ENCODE data around the gene TEKT1.
"Not testable (repeated sequence)": the region's sequence is repeated elsewhere in the genome, so short reads cannot be mapped to it uniquely, and the experiment has no call there.

TEKT1 gene

DNA sequence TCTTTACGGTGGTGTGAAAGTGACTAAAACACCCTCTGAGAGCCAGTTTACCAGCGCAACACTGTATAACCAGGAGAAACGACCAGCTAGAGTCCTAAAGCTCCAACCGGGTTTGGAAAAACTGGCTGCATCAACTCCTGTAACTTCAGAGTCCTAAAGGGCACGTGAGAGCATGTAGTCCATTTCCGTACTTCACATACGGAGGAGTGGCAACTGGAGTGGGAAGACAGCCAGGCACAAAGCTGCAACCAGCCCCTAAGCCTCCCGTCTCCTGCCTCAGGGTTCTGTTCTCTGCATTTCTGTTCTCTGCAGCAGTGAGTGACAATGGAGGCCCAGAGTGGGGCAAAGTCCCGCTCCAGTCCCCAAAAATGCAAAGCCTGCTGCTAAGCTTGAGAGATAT lies 19.2 kb downstream of the TEKT1 start:
- DNase-seq = no peak

DNA sequence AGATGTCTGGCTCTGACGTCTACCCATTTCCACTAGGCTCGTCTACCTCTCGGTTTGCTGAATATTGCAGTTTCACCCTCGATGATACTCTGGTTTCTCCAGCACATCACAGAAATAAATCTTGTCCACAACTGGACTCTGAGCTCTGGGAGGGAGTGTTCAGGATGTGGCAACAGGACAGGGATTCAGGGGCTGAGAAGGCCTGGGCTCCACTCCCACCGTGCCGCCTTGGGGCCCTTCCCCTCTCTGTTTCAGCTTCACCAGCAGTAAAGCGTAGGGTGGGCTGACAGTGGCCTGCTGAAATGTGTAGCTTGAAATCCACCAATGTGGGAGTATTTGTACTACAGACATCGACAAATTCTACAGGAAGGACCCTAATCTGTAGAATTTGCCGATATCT lies 20.0 kb downstream of the TEKT1 start:
- no peak for DNase-seq

DNA sequence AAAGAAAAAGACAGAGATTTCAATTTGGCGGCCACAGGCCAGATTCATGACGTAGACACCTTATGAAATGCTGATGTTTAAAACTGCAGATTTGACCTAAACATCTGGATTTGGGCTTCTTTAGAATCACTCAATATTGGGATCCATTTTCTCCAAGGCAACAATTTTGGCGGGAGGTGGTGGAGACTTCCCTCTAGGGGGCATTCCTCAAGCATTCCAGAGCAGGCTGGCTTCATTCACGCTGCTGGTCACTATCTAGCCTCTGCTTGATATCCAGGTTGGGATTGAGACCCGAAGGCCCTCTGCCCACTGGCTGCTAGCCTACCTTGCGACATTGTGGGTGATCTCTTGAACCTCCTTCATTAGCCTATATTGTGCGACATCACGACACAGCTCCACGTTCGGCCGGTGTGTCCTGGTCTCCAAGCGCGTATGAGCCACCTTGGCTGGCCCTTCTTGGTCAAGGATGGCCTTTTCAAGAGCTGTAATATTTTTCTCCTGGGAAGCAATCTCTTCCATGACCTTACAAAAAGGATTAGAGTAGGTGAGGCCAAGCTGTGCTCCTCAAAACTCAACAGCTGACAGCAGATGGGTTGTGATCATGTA lies 31.0 kb downstream of the TEKT1 start:
- DNase-seq = no peak

DNA sequence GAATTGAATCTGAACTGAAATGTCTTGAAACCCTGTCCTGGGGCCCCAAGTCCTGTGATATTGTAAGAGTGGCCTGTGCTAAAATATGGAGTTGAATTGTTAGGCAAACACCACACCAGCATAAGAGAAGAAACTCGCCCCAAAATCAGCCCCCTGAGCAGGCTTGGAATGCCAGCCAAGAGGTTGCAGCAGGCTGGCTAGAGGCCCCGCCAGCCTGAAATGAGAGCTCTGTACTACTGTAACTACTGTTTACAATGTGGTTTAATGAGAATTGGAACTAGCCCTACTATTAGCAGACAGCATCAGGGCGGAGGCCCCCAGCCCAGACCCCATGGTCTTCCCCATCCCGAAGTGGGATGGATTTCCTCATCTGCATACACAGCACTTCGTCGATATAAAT lies 31.8 kb downstream of the TEKT1 start:
- DNase-seq = no peak

DNA sequence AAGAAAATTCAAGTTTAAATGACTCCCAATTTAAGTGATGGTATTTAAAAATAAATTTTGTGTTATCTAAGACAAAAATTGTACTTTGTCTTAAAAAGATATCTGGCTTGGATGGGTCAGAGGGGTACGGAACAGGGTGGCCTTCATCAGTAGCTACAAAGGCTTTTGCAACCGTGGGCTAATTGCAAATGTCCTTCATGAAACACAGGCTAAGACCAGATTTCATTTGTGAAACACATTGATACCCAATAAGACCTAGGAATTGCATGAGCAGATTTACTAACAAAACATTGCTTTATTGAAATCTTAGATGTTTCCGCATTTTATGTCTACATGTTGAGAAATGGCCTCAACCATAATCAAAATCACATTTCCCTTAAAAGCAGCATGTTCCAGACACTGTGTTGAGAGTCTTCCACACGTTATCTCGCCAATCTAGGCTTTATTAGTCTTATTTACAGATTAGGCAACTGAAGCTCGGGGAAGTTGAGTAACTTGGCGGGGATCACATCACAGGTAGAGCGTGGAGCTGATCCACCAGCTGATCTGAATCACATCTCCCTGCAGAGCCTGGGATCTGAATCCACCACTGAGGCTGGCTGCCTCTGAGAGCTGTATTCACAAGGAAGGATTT lies 33.7 kb downstream of the TEKT1 start:
- no peak for DNase-seq

DNA sequence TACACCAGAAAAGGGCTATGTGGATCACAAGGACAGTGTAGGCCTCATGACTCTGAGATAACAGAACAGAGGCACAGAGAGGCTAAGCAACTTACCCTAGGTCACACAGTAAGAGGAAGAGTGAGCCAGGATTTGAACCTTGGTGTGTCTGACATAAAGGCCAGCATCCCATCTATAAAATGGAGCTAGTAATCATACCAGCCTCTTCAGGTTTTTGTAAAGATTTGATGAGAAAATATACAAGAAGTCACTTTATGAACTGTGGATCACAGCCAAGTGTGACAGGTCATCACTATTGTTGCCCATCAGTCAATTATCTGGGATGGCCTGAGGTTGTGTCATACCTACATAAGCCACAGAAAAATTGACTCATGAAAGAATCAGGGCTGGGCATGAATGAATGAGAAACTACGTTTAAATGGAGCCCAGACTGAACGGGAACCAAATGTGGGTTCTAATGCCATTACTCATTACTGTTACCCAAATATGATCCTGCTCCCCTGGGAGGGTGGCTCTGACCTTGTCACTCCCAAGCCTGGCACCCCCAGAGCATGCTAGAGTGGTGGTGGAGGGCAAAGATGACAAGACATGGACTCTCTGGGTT lies 34.5 kb downstream of the TEKT1 start:
- no peak for DNase-seq

DNA sequence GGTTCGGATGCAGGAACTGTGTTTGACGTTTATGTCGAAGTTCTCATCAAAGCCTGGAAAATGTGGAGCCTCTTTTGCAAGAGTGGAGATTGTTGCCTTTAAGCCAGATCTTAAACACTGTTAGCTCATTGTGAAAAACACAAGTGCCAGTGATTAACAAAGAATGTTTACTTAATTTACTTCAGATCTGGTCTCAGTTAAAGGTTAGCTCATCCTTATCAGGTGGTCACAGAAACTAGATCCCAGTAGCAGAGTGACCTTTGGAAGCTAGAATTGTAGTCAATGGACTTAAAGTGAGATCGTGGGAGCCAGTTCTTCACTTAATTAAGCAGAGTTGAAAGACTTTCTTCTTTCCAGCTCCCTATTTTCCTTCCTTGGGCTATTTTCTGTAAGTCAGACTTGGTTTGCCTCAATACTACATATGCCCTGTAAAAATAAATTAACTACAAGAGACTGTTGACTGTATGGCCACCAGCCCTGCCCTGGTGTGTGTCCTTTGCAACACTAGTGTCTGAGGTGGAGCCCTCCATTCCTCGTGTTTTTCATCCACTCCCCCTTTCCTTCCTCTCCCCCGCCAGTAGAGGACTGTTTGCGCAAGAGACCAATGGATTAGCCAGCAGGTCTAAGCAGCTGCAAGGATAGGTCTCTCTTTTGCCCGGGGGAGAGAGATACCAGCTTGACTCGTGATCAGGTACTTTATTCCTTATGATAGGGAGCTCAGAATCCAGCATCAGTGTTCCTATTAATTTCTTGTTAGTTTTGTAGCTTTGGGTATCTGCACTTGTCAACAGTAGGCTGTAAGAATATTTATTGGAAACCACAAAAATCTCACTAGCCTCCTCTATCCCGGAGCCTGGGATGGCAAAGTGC lies 35.3 kb downstream of the TEKT1 start:
- no peak for DNase-seq

DNA sequence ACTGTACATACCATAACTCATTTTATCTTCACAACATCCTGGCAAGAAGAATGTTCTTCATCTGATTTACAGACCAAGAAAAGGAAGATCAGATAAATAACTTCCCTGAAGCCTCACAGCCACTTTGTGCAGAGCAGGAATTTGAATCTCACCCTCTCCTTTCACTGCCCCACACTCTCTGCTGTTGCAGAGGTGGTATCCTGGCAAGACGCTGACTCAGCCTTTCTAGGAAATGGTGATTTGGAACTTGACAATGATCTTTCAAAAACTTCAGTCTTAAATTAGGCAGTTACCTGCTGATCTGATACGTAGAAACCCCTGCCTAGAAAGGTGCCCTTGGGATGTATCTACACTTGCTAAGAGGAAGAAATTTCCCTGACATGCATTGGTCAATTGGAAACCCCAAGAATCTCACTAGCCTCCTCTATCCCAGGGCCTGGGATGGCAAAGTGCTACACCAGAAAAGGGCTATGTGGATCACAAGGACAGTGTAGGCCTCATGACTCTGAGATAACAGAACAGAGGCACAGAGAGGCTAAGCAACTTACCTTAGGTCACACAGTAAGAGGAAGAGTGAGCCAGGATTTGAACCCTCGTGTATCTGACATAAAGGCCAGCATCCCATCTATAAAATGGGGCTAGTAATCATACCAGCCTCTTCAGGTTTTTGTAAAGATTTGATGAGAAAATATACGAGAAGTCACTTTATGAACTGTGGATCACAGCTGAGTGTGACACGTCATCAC lies 37.6 kb downstream of the TEKT1 start:
- DNase-seq = no peak

DNA sequence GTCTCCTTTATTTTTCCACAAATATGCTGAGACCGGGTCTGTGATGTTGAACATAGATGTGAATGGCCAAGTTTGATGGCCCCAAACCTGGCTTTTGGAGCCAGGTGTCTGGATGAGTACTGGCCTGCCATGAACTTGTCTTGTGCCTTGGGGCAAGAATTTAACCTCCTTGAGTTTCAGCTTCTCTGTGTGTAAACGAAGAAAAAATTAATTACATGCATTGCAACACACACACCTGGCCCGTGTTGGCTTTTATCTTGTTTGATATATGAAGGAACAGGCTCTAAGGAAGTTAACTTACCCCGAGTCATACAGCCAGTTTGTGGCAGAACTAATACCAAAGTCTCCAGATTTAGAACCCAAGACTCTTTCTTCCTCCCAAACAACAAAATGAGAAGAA lies 42.4 kb downstream of the TEKT1 start:
- DNase-seq = no peak

DNA sequence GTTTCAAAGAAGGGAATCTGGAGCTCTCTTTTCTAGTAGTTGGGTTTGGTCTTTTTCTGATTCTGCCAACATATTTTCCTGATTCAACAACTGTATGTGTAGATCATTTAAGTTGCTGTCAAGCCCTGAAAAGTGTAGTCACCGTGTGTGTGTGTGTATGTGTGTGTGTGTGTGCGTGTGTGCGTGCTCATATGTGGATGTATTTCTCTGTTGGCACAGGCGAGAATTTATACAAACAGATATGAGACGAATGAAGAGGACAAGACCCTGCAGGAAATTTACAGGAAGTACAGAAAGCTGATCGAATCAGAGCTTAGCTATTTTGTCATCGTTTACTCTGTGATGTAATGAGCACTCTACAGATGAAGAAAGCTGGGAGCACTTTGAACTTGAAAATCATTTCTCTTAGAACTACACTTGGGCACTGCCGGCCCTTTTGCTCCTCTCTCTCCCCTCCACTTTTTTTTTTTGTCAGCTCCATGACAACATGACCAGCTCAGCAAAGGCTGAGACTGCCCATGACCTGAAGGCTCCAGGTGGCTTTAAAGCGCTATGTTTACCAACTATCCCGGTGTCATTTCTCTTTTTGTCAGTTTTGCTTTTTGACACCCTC lies 44.3 kb downstream of the TEKT1 start:
- DNase-seq = no peak

DNA sequence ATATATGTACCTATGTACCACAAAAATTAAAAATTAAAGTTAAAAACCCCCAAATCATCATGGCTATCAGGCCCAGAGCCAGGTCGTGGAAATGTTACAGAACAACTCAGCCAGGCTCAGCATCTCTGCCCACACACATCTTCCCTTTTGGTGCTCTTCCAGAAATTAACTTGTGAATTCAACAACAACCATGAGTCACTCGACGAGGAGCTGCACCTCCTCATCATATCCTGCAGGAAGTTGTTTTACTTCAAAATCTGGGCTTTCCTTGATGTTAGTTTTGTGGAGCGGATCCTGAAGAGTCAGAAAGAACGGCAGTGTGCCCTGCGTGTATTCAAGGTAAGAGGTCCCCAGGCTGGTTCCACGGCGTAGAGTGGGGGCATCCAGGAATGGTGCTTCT lies 44.9 kb downstream of the TEKT1 start:
- no peak for DNase-seq

DNA sequence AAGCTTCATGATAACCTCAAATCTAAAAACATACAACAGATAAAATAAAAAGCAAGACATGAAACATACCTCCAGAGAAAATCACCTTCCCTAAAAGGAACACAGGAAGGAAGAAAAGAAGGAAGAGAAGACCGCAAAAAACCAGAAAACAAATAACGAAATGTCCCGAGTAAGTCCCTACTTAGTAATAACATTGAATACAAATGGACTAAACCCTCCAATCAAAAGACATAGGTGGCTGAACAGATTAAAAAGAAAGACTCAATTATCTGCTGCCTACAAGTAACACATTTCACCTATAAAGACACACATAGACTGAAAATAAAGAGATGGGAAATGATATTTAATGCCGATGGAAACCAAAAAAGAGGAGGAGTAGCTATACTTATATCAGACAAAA lies 49.3 kb downstream of the TEKT1 start:
- DNase-seq = no peak

DNA sequence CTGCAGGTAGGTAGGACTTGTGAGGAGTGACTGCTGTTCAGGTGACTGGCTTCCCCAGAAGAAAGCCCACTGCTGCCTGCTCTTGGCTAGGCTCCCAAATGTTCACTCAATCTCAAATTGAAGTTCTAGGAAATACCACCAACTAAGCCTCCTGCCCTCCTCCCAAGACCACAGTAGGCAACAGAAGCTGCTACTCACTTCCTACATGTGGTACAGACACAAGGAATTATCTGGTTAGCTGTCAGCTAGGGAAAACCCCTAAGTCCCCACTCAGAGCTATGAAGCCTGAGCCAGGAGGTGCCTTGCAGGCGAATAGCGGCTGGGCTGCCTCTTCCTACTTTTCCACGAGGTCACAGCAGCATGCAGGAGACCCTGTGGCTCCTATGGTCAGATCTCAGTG lies 50.6 kb downstream of the TEKT1 start:
- no peak for DNase-seq

DNA sequence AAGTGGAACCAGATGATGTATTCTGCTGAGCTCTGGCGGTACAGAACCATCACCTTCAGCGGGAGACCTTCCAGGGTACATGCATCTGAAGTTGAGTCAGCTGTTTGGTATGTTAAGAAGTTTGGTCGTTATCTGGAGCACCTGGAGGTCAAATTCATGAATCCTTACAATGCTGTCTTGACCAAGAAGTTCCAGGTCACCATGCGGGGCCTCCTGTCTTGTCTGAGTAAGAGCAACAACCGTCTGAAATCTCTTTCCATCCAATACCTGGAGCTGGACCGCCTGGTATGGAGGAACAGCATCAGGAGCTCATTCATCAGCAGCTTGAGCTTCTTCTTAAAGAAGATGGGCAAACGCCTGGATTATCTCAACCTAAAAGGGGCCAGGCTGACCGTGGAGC lies 51.5 kb downstream of the TEKT1 start:
- no peak for DNase-seq

DNA sequence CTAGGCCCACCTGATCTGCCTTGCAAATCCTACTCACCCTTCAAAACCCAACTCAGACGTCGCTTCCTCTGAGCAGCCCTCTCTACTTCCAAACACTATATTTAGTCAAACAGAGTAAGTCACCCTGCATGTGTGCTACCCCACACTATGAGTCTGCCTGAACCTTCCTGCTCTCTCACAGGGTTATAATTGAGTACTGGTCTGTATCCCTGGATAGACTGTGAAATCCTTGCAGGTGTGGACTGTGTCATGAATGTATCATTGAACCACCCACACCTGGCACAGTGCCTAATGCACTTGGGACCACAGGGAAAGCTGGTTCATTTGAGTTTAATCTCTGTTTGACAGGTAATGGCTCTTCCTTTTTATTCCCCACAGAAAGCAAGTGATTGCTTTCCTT lies 52.1 kb downstream of the TEKT1 start:
- no peak for DNase-seq

DNA sequence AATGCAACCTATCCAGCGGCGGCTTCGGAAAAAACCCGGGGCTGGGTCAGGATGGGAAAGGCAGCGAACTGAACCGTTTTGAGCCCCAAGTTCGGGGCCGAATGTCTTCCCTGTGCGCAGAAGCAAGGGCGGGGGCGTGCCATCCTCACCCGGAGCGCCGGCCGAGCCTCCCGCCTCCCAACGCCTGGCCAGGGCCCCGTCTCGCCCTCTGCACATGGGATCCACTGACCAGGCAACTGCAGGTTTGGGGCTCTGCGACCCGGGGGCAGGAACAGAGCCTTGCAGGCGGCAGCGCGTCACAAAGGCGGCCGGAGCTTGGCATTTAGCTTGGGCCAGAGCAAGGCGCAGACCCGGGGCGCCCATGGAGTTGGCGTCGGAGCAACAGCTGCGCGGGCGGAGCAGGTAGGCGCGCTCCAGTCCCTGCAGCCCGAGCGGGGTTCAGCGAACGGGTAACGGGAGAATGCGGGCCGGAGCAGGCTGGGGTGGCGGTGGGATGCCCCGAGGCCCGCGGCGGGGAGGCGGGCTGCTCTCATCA lies 55.6 kb downstream of the TEKT1 start, which contains the start of gene FBXO39:
Gene FBXO39 (plus strand): TSS at position 345 of the 535 bp plus-strand sequence. CDS start 3,654 bp downstream, outside the sequence.
- no peak for DNase-seq

DNA sequence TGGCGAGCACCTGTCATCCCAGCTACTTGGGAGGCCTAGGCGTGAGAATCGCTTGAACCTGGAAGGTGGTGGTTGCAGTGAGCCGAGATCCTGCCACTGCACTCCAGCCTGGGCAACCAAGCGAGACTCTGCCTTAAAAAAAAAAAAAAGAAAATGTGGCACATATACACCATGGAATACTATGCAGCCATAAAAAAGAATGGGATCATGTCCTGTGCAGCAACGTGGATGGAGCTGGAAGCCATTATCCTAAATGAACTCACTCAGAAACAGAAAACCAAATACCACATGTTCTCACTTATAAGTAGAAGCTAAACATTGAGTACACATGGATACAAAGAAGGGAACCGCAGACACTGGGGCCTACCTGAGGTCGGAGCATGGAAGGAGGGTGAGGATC lies 56.6 kb downstream of the TEKT1 start:
- not testable (repeated sequence) for DNase-seq

DNA sequence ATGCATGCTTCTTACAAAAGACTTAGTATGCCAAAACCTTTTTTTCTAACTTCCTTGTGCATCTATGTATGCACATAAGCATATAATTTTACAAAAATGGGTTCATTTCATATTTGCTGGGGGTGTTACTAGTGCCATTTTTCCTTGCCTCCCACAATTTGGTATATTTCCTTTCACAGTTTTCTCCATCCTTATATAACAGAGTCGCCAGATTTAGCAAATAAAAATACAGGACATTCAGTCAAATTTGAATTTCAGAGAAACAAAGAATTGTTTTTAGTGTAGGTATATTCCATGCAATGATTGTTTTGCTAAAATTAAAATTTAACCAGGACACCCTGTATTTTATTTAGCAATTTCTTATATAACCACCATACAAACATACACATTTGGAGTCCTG lies 59.5 kb downstream of the TEKT1 start:
- DNase-seq = no peak

DNA sequence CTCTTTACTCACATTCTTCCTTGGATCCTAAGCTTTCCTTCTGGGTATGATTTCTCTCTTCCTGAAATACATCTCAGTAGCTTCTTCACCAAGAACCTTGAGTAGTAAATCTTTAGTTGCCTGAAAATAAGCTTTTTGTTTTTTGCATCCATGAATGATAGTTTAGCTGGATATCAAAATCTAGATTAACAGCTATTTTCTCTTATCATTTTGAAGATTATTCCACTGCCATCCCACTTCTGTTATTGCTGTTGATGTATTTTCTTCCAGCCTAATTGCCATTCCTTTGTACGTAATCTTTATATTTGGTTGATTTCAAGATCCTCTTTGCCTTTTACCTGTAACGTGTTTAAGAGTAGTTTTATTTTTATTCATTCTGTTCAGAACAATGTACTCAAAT lies 63.1 kb downstream of the TEKT1 start:
- DNase-seq = no peak

DNA sequence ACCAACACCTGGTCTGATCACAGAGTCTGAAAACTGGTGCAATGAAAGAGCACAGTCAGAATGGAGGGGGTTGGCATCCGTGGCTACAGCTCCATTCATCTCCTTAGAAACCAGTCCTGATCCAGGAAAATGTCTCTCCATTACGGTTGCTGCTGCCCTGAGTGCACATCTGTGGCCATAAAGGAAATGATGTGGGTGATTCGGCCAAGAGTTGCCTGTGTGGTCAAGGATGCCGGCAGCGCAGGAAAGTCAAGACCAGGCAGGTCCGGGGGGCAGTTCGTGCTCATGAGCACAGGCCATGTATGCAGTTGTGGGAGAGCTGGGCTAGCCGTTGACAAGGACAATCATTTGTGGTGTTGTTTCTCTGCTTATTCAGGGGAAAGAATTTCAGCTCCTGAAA lies 69.8 kb downstream of the TEKT1 start:
- no peak for DNase-seq

DNA sequence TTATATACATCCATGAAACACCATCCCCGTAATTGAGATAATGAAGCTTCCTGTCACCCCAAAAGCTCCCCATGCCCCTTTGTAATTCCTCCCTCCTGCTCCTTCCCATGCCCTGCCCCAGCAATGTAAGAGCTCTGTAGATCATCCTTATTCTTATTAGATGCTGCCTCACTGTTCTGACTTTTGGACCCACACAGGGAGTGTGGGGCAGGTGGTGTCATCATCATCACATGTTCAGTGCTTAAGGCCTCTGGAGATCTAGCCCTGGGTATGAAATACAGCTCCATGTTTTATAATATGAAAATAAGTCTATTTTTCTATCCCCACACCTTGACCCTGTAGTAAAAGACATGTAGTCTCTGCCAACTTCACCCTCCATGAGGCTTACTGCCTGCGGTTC lies 73.8 kb downstream of the TEKT1 start:
- no peak for DNase-seq

DNA sequence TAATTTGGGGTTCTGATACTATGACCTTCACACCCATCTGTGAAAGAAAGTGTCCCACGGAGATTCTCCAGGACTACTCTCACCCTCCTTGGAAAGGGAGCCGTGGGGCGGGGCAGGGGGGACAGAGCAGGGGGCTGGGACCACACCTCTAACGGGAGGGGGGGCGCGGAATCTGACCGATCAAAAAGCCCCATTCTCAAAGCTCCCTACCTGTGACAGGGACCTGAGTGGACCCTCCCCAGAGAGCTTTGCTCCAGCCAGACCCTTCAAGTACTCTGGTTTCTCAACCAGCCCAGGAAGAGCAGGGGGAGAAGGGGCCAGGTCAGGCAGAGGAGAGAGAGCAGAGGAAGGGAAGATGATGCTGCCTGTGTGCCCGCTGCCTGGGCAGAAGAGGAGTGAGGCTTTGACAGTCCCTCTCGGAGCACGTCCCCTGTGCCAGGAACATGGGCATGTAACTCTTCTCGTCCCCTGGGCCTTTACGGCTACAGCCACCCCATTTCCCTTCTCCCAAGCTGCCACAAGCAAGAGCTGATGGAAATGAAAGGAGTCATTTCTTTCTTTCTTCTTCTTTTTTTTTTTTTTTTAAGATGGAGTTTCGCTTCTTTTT lies 75.0 kb downstream of the TEKT1 start:
- DNase-seq = no peak
